ENCODE data around the gene ARHGAP6.

The ARHGAP6 gene

GRCh38 chrX:11577603-11578002 is 88.1 kb downstream of the ARHGAP6 start:
- intact Hi-C loops (cut with micrococcal nuclease), result no loop called here
- Mint-ChIP-seq H3K36me3 (ENCODE audit: low read depth) (no peaks in the 10 kb centered on the region), H3K27me3 (no peaks in the 10 kb centered on the region), H3K4me3 (no peak overlapping the region), H3K9me3 (no peaks in the 10 kb centered on the region), H3K27ac (no peak overlapping the region), H3K4me1 (ENCODE audit: low read depth) (no peaks in the 10 kb centered on the region)

GRCh38 chrX:11575332-11575731 is 90.4 kb downstream of the ARHGAP6 start:
- intact Hi-C loops (cut with micrococcal nuclease), result no loop called here
- no peak overlapping the region for H3K4me3 Mint-ChIP-seq
- no peak overlapping the region for H3K27ac Mint-ChIP-seq
- no peaks in the 10 kb centered on the region for H3K9me3 Mint-ChIP-seq
- H3K4me1 Mint-ChIP-seq (ENCODE audit: low read depth), result no peaks in the 10 kb centered on the region
- no peaks in the 10 kb centered on the region for H3K27me3 Mint-ChIP-seq
- H3K36me3 Mint-ChIP-seq (ENCODE audit: low read depth), result no peaks in the 10 kb centered on the region

GRCh38 chrX:11567528-11568220 is 98.0 kb downstream of the ARHGAP6 start:
- intact Hi-C loops (cut with micrococcal nuclease), result no loop called here

GRCh38 chrX:11566789-11567188 is 98.9 kb downstream of the ARHGAP6 start:
- Mint-ChIP-seq H3K9me3 (no peaks in the 10 kb centered on the region), H3K27me3 (no peaks in the 10 kb centered on the region), H3K4me1 (ENCODE audit: low read depth) (no peaks in the 10 kb centered on the region), H3K4me3 (no peak overlapping the region), H3K27ac (no peak overlapping the region), H3K36me3 (ENCODE audit: low read depth) (no peaks in the 10 kb centered on the region)
- intact Hi-C loops (cut with micrococcal nuclease), result no loop called here

More at GRCh38 chrX:11567528-11568220, 98.0 kb downstream of the ARHGAP6 start:
- H3K9me3 Mint-ChIP-seq, result no peaks in the 10 kb centered on the region
- no peaks in the 10 kb centered on the region for H3K36me3 Mint-ChIP-seq (ENCODE audit: low read depth)
- H3K4me3 Mint-ChIP-seq, result no peak overlapping the region
- H3K27ac Mint-ChIP-seq, result no peak overlapping the region
- H3K27me3 Mint-ChIP-seq, result no peaks in the 10 kb centered on the region
- no peaks in the 10 kb centered on the region for H3K4me1 Mint-ChIP-seq (ENCODE audit: low read depth)

GRCh38 chrX:11566173-11566572 is 99.5 kb downstream of the ARHGAP6 start:
- H3K36me3 Mint-ChIP-seq (ENCODE audit: low read depth), result no peaks in the 10 kb centered on the region
- H3K4me1 Mint-ChIP-seq (ENCODE audit: low read depth), result no peaks in the 10 kb centered on the region
- H3K9me3 Mint-ChIP-seq, result no peaks in the 10 kb centered on the region
- H3K27ac Mint-ChIP-seq, result no peak overlapping the region
- intact Hi-C loops (cut with micrococcal nuclease), result no loop called here
- no peaks in the 10 kb centered on the region for H3K27me3 Mint-ChIP-seq
- H3K4me3 Mint-ChIP-seq, result no peak overlapping the region

- Mint-ChIP-seq H3K4me3 (no peak overlapping the region), H3K4me1 (ENCODE audit: low read depth) (no peaks in the 10 kb centered on the region), H3K27ac (no peak overlapping the region), H3K27me3 (no peaks in the 10 kb centered on the region), H3K9me3 (no peaks in the 10 kb centered on the region), H3K36me3 (ENCODE audit: low read depth) (no peaks in the 10 kb centered on the region)
- intact Hi-C loops (cut with micrococcal nuclease), result no loop called here
These were observed 101.2 kb downstream of the ARHGAP6 start for GRCh38 chrX:11564546-11564945.

- Mint-ChIP-seq H3K4me3 (no peak overlapping the region), H3K27ac (no peak overlapping the region), H3K36me3 (ENCODE audit: low read depth) (no peaks in the 10 kb centered on the region), H3K4me1 (ENCODE audit: low read depth) (no peaks in the 10 kb centered on the region), H3K27me3 (no peaks in the 10 kb centered on the region), H3K9me3 (no peaks in the 10 kb centered on the region)
- intact Hi-C loops (cut with micrococcal nuclease), result no loop called here
These were observed 103.2 kb downstream of the ARHGAP6 start for GRCh38 chrX:11562570-11562969.

GRCh38 chrX:11558972-11559371 is 106.7 kb downstream of the ARHGAP6 start:
- H3K4me3 Mint-ChIP-seq, result no peak overlapping the region
- no peaks in the 10 kb centered on the region for H3K36me3 Mint-ChIP-seq (ENCODE audit: low read depth)
- no peaks in the 10 kb centered on the region for H3K9me3 Mint-ChIP-seq
- intact Hi-C loops (cut with micrococcal nuclease), result no loop called here
- no peak overlapping the region for H3K27ac Mint-ChIP-seq
- no peaks in the 10 kb centered on the region for H3K4me1 Mint-ChIP-seq (ENCODE audit: low read depth)
- no peaks in the 10 kb centered on the region for H3K27me3 Mint-ChIP-seq

- no peaks in the 10 kb centered on the region for H3K4me1 Mint-ChIP-seq (ENCODE audit: low read depth)
- intact Hi-C loops (cut with micrococcal nuclease), result no loop called here
- H3K4me3 Mint-ChIP-seq, result no peak overlapping the region
- H3K27ac Mint-ChIP-seq, result no peak overlapping the region
- H3K9me3 Mint-ChIP-seq, result no peaks in the 10 kb centered on the region
- no peaks in the 10 kb centered on the region for H3K36me3 Mint-ChIP-seq (ENCODE audit: low read depth)
- H3K27me3 Mint-ChIP-seq, result no peaks in the 10 kb centered on the region
These were observed 108.6 kb downstream of the ARHGAP6 start for GRCh38 chrX:11557120-11557519.

- no peaks in the 10 kb centered on the region for H3K36me3 Mint-ChIP-seq (ENCODE audit: low read depth)
- no peaks in the 10 kb centered on the region for H3K9me3 Mint-ChIP-seq
- H3K27me3 Mint-ChIP-seq, result no peaks in the 10 kb centered on the region
- intact Hi-C loops (cut with micrococcal nuclease), result no loop called here
- H3K4me3 Mint-ChIP-seq, result no peak overlapping the region
- H3K4me1 Mint-ChIP-seq (ENCODE audit: low read depth), result no peaks in the 10 kb centered on the region
- no peak overlapping the region for H3K27ac Mint-ChIP-seq
These were observed 110.0 kb downstream of the ARHGAP6 start for GRCh38 chrX:11555759-11556158.

- Mint-ChIP-seq H3K27ac (no peak overlapping the region), H3K36me3 (ENCODE audit: low read depth) (no peaks in the 10 kb centered on the region), H3K4me1 (ENCODE audit: low read depth) (no peaks in the 10 kb centered on the region), H3K4me3 (no peak overlapping the region), H3K27me3 (peaks cover 2% of the 10 kb centered on the region), H3K9me3 (no peaks in the 10 kb centered on the region)
- intact Hi-C loops (cut with micrococcal nuclease), result no loop called here
These were observed 112.1 kb downstream of the ARHGAP6 start for GRCh38 chrX:11553594-11553993.

- no peak overlapping the region for H3K27ac Mint-ChIP-seq
- no peaks in the 10 kb centered on the region for H3K36me3 Mint-ChIP-seq (ENCODE audit: low read depth)
- H3K4me3 Mint-ChIP-seq, result no peak overlapping the region
- H3K4me1 Mint-ChIP-seq (ENCODE audit: low read depth), result no peaks in the 10 kb centered on the region
- H3K27me3 Mint-ChIP-seq, result peaks cover 2% of the 10 kb centered on the region
- intact Hi-C loops (cut with micrococcal nuclease), result no loop called here
- no peaks in the 10 kb centered on the region for H3K9me3 Mint-ChIP-seq
These were observed 114.6 kb downstream of the ARHGAP6 start for GRCh38 chrX:11551151-11551550.

GRCh38 chrX:11546917-11547316 is 118.8 kb downstream of the ARHGAP6 start:
- Mint-ChIP-seq H3K27ac (no peak overlapping the region), H3K4me3 (no peak overlapping the region), H3K9me3 (no peaks in the 10 kb centered on the region), H3K4me1 (ENCODE audit: low read depth) (no peaks in the 10 kb centered on the region), H3K27me3 (peaks cover 2% of the 10 kb centered on the region), H3K36me3 (ENCODE audit: low read depth) (no peaks in the 10 kb centered on the region)
- intact Hi-C loops (cut with micrococcal nuclease), result no loop called here

GRCh38 chrX:11543249-11543648 is 122.5 kb downstream of the ARHGAP6 start:
- Mint-ChIP-seq H3K27ac (no peak overlapping the region), H3K4me1 (ENCODE audit: low read depth) (no peaks in the 10 kb centered on the region), H3K36me3 (ENCODE audit: low read depth) (no peaks in the 10 kb centered on the region), H3K27me3 (no peaks in the 10 kb centered on the region), H3K4me3 (no peak overlapping the region), H3K9me3 (no peaks in the 10 kb centered on the region)
- intact Hi-C loops (cut with micrococcal nuclease), result no loop called here

- no peaks in the 10 kb centered on the region for H3K27me3 Mint-ChIP-seq
- H3K4me3 Mint-ChIP-seq, result no peak overlapping the region
- H3K36me3 Mint-ChIP-seq (ENCODE audit: low read depth), result no peaks in the 10 kb centered on the region
- intact Hi-C loops (cut with micrococcal nuclease), result no loop called here
- no peaks in the 10 kb centered on the region for H3K4me1 Mint-ChIP-seq (ENCODE audit: low read depth)
- no peak overlapping the region for H3K27ac Mint-ChIP-seq
- H3K9me3 Mint-ChIP-seq, result no peaks in the 10 kb centered on the region
These were observed 124.2 kb downstream of the ARHGAP6 start for GRCh38 chrX:11541510-11541909.

Data from dendritic cell treated with granulocyte-macrophage colony-stimulating factor and Interleukin-4, amounts not matched to agents 40 ng/mL and 50 ng/mL, for 4 days (primary cell).